ENCODE results near the gene NAALADL2. TPM values are rescaled to one million over a fixed set of nuclear protein-coding genes. Genes with fewer than 3 reads are reported as not detected.

The NAALADL2 gene
- 5.9 TPM for total RNA-seq

DNA sequence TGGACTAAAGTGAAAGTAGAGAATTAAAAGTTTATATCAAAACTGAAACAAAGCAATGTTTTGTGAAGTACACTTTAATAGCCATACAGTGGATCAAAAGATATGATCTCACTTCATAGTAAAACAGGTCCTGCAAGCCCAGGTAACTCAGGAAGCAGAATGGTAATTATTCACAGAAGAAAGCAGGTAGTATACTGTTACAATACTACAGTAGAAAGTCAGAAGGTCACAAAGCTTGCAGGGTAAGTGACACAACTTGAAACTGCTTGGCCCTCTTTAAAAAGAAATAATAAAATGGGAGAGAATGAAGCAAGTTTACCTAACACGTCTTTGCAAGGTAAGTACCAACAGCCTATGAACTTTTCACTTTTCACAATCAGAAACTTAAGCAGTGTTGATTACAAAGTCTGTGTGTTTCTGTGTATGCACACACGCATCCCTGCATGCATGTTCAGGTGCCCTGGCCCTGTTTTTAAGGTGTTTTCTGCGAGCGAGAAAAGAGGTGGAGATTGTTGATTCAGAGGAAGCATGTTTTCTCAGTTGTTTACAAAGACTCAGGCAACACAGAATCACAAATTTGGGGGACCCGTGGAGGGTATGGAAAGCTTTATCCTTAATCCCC, at the start of gene NAALADL2:
Gene NAALADL2, plus strand, starts transcription at position 221 of the 622 bp plus-strand sequence.
- intact Hi-C loops (cut with DNase I): no loop called here
- Histone ChIP-seq H3K27ac (no peak within 1 kb of the TSS), H3K4me1 (peaks cover 0 to 6% of the 10 kb centered on the region in 2 donors), H3K9me3 (no peaks in the 10 kb centered on the region), H3K27me3 (no peaks in the 10 kb centered on the region), H3K4me3 (no peak within 1 kb of the TSS), H3K36me3 (no peaks in the 10 kb centered on the region)
- no peak for DNase-seq (ENCODE audit: low spot score in 2 of 2)
- TF ChIP-seq CTCF (IDR thresholded peaks at IDR 0.05): no peak

GRCh38 chr3:174810254-174810653, 48.9 kb upstream of the NAALADL2 start:
- intact Hi-C loops (cut with DNase I): no loop called here
- no peak for DNase-seq (ENCODE audit: low spot score in 2 of 2)
- Histone ChIP-seq H3K9me3 (no peaks in the 10 kb centered on the region), H3K27ac (no peak overlapping the region), H3K4me3 (no peak overlapping the region), H3K36me3 (no peaks in the 10 kb centered on the region), H3K27me3 (no peaks in the 10 kb centered on the region), H3K4me1 (no peaks in the 10 kb centered on the region)
- TF ChIP-seq CTCF (IDR thresholded peaks at IDR 0.05): no peak

DNA sequence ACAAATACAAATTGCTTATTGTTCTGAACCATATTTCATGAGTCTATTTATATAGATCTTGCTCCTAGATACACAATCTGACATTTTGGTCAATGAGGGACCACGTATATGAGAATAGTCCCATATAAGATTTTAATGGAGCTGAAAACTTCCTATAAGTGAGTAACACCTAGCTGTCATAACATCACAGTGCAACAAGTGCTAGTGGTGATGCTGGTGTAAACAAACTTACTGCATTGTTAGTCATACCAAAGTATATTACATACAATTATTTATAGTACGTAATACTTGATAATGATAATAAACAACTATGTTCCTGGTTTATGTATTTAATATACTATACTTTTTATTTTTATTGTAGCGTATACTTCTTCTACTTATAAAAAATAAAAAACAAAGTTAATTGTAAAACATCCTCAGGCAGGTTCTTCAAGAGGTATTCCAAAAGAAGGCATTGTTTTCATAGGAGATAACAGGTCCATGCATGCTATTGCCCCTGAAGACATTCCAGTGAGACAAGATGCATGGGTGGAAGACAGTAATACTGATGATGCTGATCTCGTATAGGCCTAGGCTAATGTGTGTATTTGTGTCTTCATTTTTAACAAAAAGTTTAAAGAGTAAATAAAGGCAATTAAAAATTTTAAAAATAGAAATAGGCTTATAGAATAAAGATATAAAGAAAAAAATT, 46.8 kb upstream of the NAALADL2 start:
- DNase-seq (ENCODE audit: low spot score in 2 of 2): no peak
- no peak overlapping the region for H3K27ac ChIP-seq
- intact Hi-C loops (cut with DNase I): no loop called here

DNA sequence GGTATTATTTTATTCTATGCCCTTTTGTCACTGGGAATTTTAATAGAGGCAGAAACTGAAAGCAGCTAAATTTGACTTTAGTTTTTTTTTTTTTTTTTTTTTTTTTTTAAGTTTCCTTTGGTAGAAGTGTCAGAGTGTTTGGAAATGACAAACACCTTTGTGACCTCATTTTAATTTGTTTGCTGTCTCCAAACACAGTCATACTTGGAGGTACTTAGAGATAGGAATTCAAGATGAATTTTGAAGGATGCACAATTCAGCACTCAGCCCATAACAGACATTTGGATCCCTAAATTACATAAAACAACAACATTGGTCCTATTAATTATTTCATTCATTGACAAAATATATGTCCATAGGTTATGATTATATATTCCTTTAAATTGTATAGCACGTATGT, 43.4 kb upstream of the NAALADL2 start:
- Histone ChIP-seq H3K27ac (no peak overlapping the region), H3K36me3 (no peaks in the 10 kb centered on the region), H3K9me3 (no peaks in the 10 kb centered on the region), H3K4me1 (no peaks in the 10 kb centered on the region), H3K27me3 (no peaks in the 10 kb centered on the region), H3K4me3 (no peak overlapping the region)
- intact Hi-C loops (cut with DNase I): no loop called here
- no peak for TF ChIP-seq CTCF (IDR thresholded peaks at IDR 0.05)
- no peak for DNase-seq (ENCODE audit: low spot score in 2 of 2)

More for the DNA sequence above, 46.8 kb upstream of the NAALADL2 start:
- H3K9me3 ChIP-seq: no peaks in the 10 kb centered on the region
- no peaks in the 10 kb centered on the region for H3K27me3 ChIP-seq
- no peak for TF ChIP-seq CTCF (IDR thresholded peaks at IDR 0.05)
- no peaks in the 10 kb centered on the region for H3K4me1 ChIP-seq
- no peak overlapping the region for H3K4me3 ChIP-seq
- H3K36me3 ChIP-seq: no peaks in the 10 kb centered on the region

- H3K27ac ChIP-seq: peak overlapping the region; percentile 42 to 82
- no peaks in the 10 kb centered on the region for H3K27me3 ChIP-seq
- no peaks in the 10 kb centered on the region for H3K9me3 ChIP-seq
- no peak for DNase-seq (ENCODE audit: low spot score in 2 of 2)
- H3K4me1 ChIP-seq: peaks cover 0 to 3% of the 10 kb centered on the region in 2 donors
- no peaks in the 10 kb centered on the region for H3K36me3 ChIP-seq
- no peak for TF ChIP-seq CTCF (IDR thresholded peaks at IDR 0.05)
- intact Hi-C loops (cut with DNase I): loop anchor here (5.0 kb wide), 1 partner anchor 41 kb away; no protein-coding TSS in a partner anchor
- H3K4me3 ChIP-seq: no peak overlapping the region
These were observed 38.2 kb upstream of the NAALADL2 start for GRCh38 chr3:174820885-174821284.
